Hematopoietic multipotent progenitor cell (in vitro differentiated cells): ENCODE results near the gene ALKBH5. TPM values are rescaled to one million over a fixed set of nuclear protein-coding genes. Genes with fewer than 3 reads are reported as not detected.

Experiments used
- DNase-seq, 3 donors: peaks; one replicate each; pipeline ENCODE4 v3.0.0-alpha.2; 2011 to 2015; ENCODE audit warnings: low read depth in 2 of 3, low spot score in 2 of 3
- total RNA-seq: library from RNA; depleted of rRNA; stranded (reverse); fragments of >200 nt; gene quantifications from one replicate; pipeline ENCODE4 v1.2.3, GENCODE V29; 2012

ALKBH5 gene
- total RNA-seq, 1 donor = 104 TPM

DNA sequence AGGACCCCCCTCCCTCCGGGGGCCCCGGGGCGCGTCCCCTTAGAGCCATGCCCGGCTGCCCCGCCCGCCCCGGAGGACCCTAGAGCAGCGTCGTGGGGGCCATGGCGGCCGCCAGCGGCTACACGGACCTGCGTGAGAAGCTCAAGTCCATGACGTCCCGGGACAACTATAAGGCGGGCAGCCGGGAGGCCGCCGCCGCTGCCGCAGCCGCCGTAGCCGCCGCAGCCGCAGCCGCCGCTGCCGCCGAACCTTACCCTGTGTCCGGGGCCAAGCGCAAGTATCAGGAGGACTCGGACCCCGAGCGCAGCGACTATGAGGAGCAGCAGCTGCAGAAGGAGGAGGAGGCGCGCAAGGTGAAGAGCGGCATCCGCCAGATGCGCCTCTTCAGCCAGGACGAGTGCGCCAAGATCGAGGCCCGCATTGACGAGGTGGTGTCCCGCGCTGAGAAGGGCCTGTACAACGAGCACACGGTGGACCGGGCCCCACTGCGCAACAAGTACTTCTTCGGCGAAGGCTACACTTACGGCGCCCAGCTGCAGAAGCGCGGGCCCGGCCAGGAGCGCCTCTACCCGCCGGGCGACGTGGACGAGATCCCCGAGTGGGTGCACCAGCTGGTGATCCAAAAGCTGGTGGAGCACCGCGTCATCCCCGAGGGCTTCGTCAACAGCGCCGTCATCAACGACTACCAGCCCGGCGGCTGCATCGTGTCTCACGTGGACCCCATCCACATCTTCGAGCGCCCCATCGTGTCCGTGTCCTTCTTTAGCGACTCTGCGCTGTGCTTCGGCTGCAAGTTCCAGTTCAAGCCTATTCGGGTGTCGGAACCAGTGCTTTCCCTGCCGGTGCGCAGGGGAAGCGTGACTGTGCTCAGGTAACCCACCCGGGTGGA is 759 bp downstream of the ALKBH5 start:
- DNase-seq = peak; percentile 57 to 72 (median 70)

DNA sequence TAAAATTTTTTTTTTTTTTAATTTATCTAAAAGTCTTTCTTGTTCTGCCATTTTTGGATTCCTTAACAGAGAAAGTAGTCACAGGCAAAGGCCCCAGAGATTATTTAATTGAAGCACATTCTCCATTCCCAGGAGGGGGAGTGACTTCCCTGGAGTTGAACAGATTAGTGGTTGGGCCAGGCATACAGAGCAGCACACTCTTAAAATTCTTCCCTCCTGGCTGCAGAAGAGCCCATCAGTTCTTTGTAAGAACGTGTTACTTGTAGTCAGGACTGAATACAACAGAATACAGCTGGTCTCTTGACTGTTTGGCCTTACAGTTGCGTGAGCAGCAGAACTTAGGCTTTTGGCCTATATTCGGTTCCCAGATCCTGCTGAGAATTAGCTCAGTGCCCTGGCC is 1.8 kb downstream of the ALKBH5 start:
- no peak for DNase-seq

DNA sequence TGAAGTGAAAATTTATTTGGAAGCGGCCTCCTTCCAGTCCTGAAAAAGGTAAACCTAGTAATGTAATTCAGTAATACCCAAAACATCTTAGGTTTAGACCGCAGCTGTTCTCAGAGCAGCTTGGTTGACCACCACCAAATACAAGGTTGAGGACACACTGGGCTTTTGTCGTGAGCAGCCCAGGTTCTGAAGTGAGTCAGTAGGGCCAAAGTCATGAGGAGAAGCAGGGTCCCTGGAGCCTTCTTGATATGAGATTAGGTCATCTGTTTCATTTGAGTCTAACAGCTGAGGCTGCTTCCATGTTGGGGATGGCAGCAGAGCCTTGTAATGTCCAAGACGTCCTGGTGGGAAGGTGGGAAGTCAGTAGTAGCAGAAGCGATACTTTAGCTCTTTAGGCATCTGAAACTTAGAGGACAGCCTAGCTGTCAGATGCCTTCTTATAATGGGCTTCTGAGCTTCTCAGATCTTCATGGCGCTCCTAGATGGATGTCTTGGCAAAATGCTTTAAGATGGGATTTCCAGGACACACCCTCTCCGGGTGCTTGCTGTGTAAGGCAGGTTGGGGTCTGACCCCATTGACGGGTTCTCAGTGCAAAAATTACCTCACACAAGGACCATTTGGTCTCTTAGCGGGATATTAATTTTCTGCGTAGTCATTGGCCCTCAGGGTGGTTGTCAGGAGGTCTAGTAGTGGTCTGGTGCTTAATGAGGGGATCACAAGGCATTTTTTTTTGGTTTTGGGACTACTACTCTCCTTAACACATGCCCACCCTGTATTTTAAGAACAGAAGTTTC is 2.4 kb downstream of the ALKBH5 start:
- no peak for DNase-seq

DNA sequence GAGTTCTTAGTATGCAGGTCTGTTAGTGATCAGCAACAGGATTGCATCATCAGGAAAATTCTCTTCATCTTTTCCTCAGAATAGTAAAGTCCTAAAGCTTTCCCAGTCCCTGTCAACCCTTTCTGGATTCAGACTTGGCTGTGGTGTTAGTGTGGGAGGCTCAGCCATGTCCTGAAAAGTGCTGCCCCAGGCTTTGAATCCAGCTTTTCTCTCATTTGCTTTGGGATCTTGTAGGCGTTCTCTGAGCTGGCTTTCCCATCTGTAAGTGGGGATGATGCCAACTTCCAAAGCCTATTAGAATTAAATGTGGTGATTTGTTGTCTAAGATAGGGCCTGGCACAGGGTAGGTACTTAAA is 3.0 kb downstream of the ALKBH5 start:
- DNase-seq = no peak

DNA sequence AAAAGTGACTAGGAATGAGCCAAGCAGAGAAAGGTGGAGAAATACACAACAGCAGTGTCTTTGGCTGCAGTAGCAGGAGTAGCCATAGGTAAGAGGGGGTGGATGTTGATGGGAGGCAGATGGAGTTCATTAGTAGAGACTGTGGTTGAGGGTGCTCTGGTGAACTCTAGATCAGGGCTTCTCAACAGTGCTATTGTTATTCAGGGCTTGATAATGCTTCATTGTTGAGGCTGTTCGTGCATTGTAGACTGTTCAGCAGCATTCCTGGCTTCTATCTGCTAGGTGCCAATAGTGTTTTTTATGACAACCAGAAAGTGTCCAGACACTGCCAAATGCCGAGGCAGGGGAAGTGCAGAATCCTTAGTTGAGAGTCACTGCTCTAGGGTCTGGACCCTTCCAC is 3.6 kb downstream of the ALKBH5 start:
- no peak for DNase-seq

DNA sequence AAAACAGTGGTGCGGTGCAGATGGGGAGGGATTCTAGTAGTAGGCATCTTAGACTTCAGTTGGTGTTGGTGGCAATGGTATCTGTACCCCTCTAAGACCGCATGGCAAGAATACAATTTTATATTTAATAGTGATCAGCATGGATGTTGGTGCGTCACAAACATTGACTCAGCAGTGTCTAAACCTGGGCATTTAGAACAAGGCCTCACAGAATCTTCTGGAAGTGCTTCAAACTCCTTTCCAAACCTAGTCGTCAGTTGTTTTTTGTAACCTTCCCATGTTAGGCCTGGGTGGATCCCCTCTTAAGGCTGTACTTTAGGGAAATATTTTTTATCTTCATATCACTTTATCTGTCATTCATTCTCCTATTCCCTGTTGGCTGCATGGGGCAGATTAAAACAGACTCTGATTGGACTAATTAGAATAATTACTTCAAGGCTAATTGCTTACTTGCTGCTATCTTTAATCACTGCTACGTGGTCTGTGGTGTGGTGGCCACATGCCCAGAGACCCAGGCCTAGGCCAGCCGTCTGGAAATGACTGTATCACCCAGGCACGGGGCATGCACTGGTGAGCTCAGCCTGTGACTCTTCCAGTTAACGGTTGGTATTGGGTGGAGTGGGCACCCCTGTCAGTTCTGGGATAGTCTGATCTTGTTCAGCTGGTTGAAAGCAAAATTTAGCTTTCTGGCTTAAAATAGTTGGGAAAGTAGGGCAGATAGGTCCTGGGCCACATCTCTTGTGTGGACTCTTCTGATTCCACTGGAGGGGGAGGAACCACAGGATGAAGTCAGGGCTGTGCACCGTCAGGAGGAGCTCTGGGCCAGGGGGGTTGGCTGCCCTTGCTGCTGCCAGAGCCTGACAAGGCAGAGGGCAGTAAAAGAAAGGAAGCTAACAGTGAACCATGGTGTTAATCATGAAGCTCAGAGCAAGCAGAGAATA is 4.5 kb downstream of the ALKBH5 start:
- DNase-seq = no peak

DNA sequence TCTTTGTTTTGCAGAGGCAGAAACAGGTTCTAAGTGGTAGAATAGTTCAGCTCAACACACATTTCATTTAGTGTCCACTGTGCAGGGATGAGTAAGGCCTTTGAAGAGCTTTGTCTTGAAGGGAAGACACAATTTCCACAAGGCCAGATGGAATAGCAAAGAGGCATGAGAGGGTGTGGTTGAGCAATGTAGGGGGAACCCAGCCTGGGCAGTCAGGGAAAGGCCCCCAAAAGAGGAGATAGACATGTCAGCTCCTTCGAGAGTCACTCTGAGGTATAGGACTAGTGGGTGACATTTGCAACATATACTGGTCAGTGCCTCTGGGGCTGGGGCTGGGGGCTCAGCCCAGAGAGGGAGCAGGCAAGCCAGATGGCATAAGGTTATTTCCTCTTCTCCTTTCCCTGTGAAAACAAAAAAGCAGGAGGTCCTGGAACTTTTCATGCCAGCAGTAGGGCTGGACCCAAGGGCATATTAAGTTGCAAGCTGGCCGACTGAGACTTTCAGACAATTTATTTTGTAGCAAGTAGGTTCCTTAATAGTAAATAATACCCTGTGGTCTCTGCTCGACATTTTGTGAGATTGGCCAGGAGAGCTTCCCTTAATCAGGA is 7.1 kb downstream of the ALKBH5 start:
- no peak for DNase-seq

DNA sequence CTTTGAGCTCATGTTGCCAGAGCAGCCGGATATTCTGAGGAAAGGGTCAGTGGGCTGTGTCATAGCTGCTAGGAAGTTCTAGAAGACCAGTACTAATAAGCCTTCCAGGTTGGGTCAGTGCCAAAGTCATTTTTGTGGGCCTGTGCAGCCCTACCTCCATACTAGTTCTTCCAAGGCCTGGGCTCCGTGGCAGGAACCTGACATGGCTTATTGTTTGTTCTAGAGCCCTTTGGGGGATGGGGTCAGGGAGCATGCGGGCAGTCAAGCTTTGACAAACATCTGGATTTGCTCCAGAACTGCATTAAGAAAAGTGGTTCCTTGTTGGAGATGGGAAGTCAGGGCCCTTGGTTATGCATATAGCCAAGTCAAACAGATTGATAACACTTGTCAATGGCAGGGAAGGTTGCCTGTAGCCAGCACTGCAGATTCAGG is 7.6 kb downstream of the ALKBH5 start:
- DNase-seq = no peak

DNA sequence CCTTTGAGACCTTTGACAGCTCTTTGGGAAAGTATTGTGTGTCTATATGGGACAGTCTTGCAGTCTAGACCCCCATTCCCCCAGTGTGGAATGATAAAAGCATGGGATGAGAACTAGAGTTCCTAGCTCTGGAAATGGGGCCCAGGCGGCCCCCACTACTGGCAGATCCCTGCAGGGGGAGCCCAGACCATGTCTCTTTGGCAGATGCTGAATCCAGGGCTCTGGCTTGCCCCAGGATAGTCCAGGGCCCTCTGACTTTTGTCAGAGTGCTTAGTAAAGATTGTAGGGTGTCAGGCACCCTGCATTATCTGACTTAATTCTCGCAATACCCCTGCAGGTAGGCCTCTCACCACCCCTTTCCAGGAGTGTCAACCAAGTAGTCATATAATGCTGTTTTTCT is 8.3 kb downstream of the ALKBH5 start:
- DNase-seq = no peak

DNA sequence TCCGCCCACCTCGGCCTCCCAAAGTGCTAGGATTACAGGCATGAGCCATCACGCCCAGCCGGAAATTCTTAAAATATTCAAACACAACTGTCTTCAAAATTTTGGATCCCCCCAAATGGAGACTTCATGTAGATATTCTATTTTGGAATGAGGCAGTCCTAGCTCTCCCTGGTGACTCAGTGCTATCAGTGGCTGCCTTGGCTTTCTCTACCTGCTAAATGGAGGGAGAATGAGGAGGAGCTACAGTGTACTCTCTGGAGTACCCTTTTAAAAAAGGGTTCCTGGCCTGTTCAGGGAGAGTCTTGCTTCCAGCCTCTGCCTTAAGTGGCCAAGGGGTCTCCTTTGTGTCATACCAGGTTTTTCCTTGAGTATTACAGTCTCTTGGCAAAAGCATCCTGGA is 10.8 kb downstream of the ALKBH5 start:
- no peak for DNase-seq

DNA sequence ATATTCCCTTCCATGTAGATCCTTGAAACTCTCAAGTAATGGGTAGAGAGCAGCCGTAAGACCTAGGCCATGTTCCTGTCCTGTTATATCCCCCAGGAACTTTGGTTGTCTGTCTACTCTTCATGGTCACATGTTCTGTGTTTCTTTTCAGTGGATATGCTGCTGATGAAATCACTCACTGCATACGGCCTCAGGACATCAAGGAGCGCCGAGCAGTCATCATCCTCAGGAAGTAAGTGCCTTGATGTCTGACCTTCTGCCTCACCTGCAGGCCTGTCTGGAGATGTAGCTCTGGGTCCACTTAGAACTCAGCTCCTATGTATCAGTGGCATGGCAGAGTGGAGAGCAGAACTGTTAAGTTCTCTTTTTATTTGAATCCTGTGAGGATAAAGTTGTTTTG is 11.2 kb downstream of the ALKBH5 start:
- DNase-seq = no peak

DNA sequence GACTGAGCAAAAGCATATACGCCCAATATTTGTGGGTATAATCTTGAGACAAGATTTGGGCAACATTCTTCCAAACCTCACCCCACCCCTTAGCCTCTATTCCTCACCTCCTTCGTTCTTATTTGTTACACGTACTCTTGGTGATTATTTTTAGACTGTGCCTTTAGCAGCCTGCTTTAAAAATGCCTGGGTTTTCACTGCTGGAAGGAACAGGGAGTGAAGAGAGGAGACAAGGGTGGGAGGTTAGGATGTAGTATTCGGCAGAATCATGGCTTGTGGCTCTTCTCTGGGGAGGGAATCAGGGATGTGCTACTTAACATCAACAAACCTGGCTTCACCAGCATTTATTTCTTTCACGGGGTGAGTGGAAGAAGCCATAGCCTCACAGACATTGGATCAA is 11.6 kb downstream of the ALKBH5 start:
- DNase-seq = no peak

DNA sequence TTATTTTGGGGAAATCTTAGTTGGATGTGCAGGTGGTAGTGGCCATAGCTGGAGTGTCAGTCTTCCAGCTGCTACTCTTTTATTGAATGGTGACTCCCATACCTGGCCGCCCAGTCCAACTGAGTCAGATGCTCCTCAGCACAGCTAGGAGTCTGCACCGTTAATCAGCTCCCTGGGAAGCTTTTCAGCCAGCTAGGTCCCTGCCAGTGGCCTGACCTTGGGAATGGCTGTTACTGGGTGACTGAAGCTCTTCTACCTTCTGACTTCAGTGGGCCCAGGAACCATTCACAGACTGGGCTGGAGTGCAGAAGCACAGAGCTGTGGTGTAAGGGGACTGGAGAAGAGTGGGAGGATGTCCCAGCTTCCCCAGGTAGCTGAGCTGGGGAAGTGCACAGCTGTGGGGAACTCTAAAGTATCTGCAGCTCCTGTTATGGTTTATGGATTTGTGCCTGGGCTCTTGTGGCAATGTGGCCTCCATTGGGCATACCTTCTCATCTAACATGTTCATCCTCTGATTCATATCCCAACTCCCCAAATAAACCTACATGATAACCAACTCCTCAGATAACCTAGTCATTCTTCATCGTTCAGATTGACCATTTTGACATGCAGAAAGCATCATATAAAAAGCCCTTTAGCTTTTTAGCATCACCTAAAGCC is 14.0 kb downstream of the ALKBH5 start:
- no peak for DNase-seq

DNA sequence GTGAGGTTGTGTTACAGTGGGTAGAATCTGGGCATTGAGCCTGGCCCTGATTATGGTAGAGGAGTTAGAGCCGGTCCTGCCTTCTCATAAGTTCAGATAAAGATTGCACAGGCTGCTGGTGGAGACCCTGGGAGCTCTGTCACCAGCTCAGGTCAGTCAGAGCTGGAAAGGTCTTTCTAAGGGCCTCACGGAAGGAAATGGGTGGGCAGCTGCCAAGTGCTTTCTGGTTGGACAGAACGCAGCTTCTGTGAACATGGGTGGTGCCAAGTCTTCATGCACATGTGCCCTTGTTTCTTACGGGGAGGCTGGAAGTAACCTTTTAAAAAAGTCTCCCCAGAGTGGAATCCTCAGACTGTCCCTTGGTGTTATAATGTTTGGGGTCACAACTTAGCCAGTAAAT is 14.9 kb downstream of the ALKBH5 start:
- DNase-seq = no peak

DNA sequence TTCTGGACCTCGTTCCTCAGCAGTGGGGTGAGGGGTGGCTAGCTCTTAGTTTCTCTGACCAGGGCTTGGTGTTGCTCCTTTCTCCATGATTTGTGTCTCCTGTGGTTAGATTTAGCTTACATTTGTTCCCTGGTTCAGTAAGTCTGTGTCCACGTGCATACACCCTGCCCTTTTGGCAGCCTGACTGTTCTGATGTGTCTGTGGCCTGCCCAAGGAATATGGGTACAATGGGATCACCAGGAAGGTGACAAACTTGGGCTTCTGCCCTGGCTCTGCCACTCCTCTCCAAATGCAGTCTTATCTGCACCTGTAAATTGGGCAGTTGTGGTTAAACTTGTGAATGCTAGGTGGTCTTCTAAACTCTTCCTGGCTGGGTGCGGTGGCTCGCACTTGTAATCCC is 17.5 kb downstream of the ALKBH5 start:
- no peak for DNase-seq

DNA sequence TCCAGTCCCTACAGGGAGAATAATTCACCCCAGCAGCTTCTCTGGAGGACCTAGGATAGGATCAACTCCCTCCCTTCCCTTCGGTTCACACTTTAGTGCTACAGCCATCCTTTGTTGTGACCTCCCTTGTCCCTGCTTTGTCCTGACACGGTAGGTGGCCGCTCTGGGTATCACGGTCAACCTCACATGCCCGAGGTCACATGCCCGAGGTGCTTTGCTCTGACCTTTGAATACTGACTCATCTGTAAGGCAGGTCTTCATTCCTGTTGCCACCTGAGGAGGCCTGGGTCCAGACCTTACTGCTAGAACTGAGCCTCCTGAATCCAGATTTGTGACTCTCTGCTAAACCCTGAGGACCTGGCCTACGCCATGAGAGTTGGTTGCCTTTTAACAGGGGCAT is 19.7 kb downstream of the ALKBH5 start:
- no peak for DNase-seq

DNA sequence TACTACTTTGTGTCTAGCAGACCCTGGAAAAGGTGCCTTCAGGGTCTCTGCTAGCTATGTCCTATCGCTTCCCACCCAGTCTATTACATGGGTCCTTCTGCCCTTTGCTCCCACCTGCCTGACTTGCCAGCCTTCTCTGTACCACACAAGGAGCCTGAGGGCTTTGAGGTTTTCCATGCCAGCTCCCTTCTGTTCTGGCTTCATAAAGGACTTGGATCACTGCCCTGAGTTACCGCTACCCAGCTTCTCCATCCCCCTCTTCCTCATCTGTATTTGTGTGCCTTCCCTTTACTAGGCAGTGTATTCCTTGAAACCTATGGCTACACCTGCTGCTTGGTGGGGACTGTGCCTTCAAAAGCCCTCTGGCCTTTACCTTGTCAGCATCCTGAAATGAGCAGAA is 22.2 kb downstream of the ALKBH5 start:
- no peak for DNase-seq

DNA sequence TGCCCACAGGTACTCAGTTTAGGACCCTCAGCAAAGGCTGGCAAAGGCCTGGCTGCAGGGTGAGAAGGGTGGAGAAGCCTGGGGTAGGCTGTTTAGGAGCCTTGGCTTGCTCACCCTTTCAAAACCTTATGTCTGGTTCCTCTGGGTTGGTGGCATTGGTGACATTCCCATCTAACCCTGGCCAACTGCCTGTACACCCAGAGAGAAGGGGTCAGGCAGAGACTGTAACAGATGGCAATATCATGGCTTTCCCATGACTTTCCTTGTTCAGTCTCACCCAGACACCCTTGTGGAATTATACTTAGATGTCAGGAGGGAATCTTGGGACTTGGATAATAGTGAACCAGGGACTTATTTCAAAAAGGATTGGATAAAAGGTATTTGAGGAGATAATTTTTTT is 23.3 kb downstream of the ALKBH5 start:
- DNase-seq = no peak

DNA sequence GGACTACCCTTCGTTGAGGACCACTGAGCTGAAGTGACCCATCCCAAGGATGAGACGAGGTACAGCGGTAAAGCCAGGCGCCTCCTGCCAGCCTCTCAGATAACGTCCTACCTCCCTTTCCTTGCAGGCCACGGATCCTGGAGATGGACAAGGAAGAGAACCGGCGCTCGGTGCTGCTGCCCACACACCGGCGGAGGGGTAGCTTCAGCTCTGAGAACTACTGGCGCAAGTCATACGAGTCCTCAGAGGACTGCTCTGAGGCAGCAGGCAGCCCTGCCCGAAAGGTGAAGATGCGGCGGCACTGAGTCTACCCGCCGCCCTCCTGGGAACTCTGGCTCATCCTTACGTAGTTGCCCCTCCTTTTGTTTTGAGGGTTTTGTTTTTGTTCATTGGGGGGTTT is 24.5 kb downstream of the ALKBH5 start:
- DNase-seq = no peak

DNA sequence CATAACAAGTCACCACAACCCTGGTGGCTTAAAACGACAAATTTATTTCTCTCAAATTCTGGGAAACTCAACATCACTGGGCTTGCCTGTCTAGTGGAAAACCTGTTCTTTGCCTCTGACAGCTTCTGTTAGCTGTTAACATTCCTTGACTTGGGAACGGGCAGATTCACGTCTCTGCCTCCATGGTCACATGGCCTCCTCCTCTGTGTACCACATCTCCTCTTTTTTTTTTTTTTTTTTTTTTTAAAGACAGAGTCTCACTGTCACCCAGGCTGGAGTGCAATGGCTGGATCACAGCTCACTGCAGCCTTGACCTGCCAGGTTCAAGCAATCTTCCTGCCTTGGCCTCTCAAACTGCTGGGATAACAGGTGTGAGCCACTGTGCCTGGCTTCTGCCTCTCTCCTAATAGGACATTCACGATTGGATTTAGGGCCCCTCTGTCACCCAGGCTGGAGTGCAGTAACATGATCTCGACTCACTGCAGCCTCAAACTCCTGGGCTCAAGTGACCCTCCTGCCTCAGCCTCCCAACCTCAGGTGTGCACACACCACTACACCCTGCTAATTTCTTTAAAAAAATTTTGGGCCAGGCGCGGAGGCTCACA is 30.1 kb downstream of the ALKBH5 start:
- DNase-seq = no peak
